AG20443 (cell line): Measurements from ENCODE around the gene POU2AF3.
"Not testable (repeated sequence)": the region's sequence is repeated elsewhere in the genome, so short reads cannot be mapped to it uniquely, and the experiment has no call there.

Experiments used
- DNase-seq: peaks from one replicate; pipeline ENCODE4 v3.0.0; 2012; ENCODE audit warnings: low spot score, mixed read lengths

The POU2AF3 gene

GRCh38 chr11:111298413-111299100 lies at the start of gene POU2AF3:
Gene POU2AF3 (plus strand): TSS chr11:111298546. CDS start chr11:111298582, 36 bp downstream.
- peak; percentile 41 for DNase-seq

DNA sequence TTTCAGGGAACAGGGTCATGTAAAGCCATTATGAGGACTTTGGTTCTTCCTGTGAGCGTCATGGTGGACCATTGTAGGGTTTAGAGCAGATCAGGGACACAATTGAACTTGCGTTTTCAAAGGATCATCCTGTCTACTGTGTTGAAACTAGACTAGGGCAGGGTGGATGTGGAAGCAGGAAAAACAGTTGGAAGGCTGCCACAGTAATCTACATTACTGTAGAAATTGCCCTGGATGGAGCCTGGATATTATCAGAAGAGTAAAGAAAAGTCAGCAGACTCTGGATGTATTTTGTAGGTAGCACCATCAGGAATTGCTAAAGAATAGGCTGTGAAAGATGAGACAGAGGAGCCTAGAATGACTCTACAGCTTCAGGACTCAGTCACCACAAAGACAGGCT lies 47.4 kb upstream of the POU2AF3 start:
- no peak for DNase-seq

DNA sequence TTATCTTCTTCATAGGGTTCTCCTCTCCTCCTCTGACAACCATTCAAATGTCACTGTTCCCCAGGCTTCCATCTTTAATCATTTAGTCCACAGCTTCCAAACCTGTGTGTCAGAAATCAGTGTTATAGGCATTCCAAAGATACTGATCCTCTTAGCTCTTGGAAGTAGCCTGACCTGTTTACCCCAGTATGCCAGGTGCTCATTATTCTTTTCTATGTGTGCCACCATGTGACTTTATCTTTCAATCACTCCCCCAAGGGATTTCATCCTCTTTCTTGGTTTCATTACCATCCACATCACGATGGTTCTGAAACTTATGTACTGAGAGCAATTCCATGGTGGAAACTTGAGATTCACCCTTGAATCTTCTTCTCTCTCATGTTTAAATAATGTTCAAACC lies 45.2 kb upstream of the POU2AF3 start:
- DNase-seq: no peak

GRCh38 chr11:111253630-111254029 lies 44.7 kb upstream of the POU2AF3 start:
- DNase-seq: no peak

DNA sequence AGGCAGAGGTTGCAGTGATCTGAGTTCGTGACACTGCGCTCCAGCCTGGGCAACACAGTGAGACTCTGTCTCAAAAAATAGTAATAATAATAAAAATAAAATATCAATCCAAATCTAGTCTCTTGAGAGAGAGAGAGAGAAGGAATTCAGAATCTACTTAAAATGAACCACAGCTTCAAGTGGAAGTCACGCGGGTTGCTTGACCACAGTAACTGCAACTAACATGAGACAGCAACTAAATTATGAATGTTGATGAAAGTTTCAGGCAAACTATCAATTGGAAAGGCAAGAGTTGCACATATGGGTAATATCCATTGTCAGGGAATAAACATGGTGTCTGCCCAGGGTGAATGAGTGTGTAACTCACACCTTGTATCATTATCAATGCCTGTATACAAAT lies 40.3 kb upstream of the POU2AF3 start:
- DNase-seq: no peak

DNA sequence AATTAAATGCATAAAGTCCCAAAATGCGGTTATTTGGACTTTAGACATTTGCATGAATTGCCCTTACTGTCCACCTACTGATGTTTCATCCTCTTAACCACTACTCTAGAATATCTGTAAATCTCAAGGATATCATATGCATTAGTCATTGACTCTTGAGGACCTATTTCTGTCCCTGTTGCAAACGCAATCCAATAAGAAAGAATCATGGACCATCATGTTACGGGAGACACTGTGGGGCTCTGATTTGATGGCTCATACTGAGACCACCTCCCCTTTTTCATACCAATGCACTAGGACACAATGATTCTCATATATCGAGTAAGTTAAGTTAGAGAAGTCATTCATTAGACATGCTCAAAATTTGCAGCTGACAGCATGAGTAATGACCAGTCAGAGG lies 38.5 kb upstream of the POU2AF3 start:
- DNase-seq: no peak

DNA sequence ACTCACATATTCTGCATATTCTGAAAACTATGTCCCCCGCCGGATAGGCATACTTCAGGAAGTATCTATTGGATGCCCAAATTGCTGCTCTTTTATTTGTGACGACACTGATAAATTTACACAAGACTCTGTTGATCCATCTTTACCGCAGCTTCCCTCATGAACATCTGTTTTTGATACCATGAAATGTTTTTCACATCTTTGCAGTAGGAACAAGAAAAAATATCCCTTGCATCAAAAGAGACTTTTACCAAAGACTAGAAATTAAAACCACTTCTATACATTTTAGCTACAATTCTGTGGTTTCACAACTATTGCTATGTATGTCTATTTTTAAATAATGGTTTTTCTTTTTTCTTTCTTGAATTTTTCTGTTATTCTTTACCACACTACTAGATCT lies 37.5 kb upstream of the POU2AF3 start:
- no peak for DNase-seq

GRCh38 chr11:111264646-111265045 lies 33.7 kb upstream of the POU2AF3 start:
- DNase-seq: no peak

DNA sequence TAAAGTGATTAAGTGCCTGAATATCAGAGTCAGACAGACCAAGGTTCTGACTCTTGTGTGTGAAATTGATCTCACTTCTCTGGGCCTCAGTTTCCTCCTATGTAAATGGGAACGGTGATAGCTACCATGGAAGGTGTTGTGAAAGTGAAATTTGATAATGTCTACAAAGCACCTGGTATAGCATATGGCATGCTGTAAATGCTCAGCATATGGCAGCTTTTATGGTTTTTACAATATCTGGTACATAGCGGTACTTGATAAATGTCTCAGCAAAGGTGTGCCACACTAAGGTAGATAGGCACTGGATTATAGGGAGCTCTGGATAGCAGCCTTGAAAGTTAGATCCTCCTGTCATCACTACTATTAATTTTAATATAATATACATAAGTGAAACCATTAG lies 32.9 kb upstream of the POU2AF3 start:
- DNase-seq: no peak

GRCh38 chr11:111268303-111268702 lies 30.0 kb upstream of the POU2AF3 start:
- not testable (repeated sequence) for DNase-seq

DNA sequence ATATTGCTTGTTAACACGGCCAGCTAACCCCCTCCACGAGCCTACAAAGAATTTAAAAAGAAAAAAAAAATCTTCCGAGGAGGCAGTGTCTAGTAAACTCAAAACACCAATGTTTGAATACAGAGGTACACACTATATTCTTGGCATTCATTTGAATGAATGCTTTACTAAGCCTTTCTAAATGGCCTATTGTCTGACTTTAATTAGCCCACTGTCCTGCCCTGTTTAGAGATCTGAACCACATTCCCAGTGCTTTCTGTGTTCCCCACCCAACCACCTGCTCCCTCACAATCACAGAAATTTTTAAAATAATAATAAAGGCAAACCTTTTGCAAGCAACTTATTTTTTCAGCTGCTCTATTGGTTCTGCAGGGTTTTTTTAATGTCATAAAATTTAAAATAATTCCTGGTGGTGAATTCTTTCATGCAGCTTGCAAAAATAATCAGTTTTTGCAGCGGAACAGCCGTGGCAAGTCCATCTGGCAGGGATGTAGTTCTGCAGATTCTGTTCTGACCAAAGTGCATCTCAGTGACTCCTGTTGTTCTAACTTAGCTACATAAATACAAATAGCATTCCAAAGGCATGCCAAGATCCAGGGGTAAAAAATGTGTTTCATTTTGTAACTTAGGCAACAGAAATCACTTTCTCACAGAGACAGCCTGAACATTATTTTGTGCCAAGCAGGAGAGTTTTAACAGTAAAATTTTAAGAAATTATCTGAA lies 29.0 kb upstream of the POU2AF3 start:
- DNase-seq: no peak

- no peak for DNase-seq
These were observed 25.9 kb upstream of the POU2AF3 start for GRCh38 chr11:111272420-111272819.

GRCh38 chr11:111282562-111283075 lies 15.7 kb upstream of the POU2AF3 start:
- DNase-seq: no peak

DNA sequence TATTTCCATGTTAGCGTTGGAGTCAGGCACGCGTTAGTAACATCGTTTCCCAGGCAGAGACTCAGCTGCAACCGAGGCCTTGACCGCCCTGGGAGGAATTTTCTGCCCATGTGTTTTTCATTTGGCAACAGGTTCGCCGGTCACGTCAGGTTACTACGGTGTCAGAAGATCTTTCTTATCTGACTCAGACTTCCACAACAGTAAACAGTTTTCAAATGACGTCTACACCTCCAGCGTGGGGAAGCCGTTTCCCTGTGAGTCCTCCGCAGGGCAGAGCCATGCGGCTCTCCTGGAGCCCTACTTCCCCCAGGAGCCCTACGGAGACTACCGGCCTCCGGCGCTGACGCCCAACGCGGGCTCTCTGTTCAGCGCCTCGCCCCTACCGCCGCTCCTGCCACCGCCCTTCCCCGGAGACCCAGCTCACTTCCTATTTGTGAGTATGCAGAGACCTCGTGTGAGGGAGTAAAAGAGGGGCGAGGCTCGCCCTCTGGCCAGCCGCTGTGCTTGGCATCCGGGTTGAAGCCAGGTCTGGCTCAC lies 14.3 kb upstream of the POU2AF3 start:
- no peak for DNase-seq

GRCh38 chr11:111285189-111286091 lies 12.9 kb upstream of the POU2AF3 start:
- no peak for DNase-seq

- no peak for DNase-seq
These were observed 6.6 kb upstream of the POU2AF3 start for GRCh38 chr11:111291764-111292163.

DNA sequence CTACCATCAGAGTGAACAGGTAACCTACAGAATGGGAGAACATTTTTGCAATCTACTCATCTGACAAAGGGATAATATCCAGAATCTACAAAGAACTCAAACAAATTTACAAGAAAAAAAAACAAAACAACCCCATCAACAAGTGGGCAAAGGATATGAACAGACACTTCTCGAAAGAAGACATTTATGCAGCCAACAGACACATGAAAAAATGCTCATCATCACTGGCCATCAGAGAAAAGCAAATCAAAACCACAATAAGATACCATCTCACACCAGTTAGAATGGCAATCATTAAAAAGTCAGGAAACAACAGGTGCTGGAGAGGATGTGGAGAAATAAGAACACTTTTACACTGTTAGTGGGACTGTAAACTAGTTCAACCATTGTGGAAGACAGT lies 5.9 kb upstream of the POU2AF3 start:
- DNase-seq: not testable (repeated sequence)

DNA sequence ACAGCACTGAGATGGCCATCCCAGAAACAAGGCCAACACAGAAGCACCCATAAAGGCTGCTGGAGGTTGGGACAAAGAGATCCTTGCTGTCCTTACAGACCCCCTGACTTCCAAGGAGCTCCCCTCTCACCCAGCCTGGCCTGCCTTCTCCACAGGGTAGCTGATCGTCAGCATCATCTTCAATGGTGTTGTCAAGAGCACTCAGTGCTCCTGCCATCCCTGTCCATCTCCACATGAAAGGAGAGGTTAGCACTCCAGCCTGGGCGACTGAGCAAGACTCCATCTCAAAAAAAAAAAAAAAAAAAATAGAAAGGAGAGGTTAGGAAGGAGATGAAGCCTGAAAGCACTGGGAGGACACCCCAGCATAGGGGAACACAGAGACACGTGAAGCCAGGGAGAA lies 2.1 kb upstream of the POU2AF3 start:
- no peak for DNase-seq

DNA sequence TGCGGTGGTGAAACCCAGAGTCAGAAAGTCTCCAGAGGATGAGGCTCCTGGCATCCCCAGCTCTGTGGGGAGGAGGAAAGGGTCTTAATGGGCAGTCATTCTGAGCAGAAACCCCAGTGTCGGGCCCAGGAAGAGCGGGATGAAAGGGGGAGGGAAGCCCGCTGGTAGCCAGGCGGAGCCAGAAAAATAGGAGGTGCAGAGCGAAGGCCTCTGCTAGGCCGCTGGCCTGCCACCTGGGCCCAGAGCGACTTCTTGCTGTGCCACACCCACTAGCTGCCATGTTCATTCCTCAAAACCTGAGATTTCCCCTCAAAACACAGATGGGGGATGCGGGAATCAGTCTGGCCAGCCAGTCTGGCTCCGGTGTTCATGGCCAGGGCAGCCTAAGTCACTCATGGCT lies 650 bp upstream of the POU2AF3 start:
- no peak for DNase-seq

GRCh38 chr11:111299101-111300026 lies 1.0 kb downstream of the POU2AF3 start:
- peak; percentile 82 for DNase-seq

DNA sequence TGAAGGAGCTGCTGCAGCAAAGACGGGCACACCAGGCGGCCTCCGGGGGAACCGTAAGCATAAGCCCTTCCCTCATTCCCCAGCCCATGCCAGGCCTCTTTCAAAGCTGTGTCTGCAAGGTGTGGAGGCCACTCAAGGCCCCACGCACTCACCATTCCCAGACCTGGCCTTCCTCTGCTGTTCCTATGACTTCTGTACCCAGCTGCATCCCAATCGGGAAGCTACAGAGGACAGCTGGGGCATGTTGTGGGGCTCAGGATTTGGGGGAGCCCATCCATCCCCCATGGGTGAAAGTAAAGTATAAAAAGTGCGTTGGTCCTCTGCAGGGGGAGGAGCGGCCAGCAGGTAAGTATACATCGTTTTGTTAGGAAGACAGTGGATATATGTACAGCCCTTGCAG lies 2.2 kb downstream of the POU2AF3 start:
- DNase-seq: no peak
